Effector memory CD4-positive, alpha-beta T cell (primary cell): Measurements from ENCODE around the gene SLC9A3.

Source experiments
- DNase-seq, 3 donors: peaks; one replicate each; pipeline ENCODE4 v3.0.0-alpha.2; 2020
- H3K27ac ChIP-seq: 2 replicates; pipeline ENCODE4 v1.7.0; 2013; ENCODE audit warnings: mild to moderate bottlenecking, low read length, moderate library complexity; ENCODE audit not compliant: insufficient read depth, poor library complexity, severe bottlenecking
- H3K27me3 ChIP-seq: replicated peaks from 2 replicates; pipeline ENCODE4 v1.7.0; 2013; ENCODE audit warnings: mild to moderate bottlenecking, low read length; ENCODE audit not compliant: insufficient read depth, control insufficient read depth, poor library complexity, severe bottlenecking
- H3K36me3 ChIP-seq: 2 replicates; pipeline ENCODE4 v1.7.0; 2013; ENCODE audit warnings: mild to moderate bottlenecking, low read length, moderate library complexity; ENCODE audit not compliant: control insufficient read depth, insufficient read depth
- H3K4me1 ChIP-seq: 2 replicates; pipeline ENCODE4 v1.7.0; 2013; ENCODE audit warnings: low read length, mild to moderate bottlenecking; ENCODE audit not compliant: control insufficient read depth, insufficient read depth, poor library complexity, severe bottlenecking
- H3K4me3 ChIP-seq: 2 replicates; pipeline ENCODE4 v1.7.0; 2013; ENCODE audit warnings: low read length, low read depth, mild to moderate bottlenecking; ENCODE audit not compliant: insufficient read depth, poor library complexity, severe bottlenecking
- H3K9me3 ChIP-seq: 2 replicates; pipeline ENCODE4 v1.7.0; 2013; ENCODE audit warnings: mild to moderate bottlenecking, low read length, moderate library complexity; ENCODE audit not compliant: control insufficient read depth

SLC9A3 gene

DNA sequence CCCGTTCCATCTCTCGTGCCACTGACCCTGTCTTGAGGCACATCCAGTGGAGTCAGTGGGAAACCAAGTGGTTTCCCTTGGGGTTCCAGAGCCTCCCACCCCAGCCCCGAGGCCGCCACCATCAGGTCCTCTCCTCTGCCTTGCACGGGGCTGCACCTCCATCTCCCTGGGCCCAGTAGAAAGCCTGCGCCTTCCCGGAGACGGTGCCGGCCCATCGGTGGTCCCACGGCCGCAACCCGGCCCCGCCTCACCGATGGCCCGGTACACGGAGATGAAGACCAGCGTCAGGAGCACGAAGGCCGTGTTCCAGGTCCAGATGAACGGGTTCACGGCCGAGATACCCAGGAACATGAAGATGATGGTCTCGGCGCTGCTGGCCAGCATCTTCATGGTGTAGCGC, 41.2 kb downstream of the SLC9A3 start:
- H3K9me3 ChIP-seq, result no peaks in the 10 kb centered on the region
- peaks cover 3% of the 10 kb centered on the region for H3K27me3 ChIP-seq
- no peak for DNase-seq
- H3K4me3 ChIP-seq, result no peak overlapping the region
- peaks cover 4% of the 10 kb centered on the region for H3K4me1 ChIP-seq
- no peak overlapping the region for H3K27ac ChIP-seq
- no peaks in the 10 kb centered on the region for H3K36me3 ChIP-seq

DNA sequence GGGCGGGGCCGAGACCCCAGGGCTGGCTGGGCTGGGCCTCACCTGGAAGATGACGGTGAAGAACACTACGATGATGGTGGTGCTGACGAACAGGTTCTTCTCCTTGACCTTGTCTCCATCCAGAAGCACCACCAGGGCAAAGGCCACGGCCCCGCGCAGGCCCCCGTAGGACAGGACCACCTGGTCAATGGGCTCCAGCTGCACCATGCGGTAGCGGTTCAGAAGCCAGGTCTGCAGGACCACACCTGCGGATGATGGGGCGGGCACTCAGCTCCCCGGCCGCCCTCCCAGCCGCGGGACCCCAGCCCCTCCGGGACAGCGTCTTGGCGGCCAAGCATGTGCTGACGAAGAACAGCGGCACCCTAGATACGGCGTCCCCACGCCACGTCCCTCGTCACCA, 41.7 kb downstream of the SLC9A3 start:
- Histone ChIP-seq H3K27ac (no peak overlapping the region), H3K4me3 (no peak overlapping the region), H3K36me3 (no peaks in the 10 kb centered on the region), H3K9me3 (no peaks in the 10 kb centered on the region), H3K27me3 (peaks cover 3% of the 10 kb centered on the region), H3K4me1 (peaks cover 4% of the 10 kb centered on the region)
- no peak for DNase-seq

DNA sequence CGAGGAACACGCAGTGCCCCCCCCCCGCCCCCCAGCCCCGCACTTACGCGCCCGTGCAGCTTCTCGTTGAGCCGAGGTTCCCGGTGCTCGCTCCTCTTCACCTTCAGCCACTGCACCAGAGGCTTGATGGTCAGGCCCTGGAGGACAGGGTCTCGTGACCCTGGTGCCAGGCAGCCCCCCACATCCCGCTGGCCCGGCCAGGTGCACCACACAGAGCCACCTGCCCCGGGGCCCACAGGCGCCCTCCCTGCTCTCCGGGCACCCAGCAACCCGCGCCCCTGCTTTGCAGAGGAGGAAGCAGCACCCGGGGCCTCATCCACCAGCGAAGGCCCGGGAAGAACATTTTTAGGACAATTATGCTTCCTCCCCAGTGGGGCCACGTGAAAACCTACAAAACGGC, 42.2 kb downstream of the SLC9A3 start:
- Histone ChIP-seq H3K4me3 (no peak overlapping the region), H3K27me3 (peaks cover 3% of the 10 kb centered on the region), H3K9me3 (no peaks in the 10 kb centered on the region), H3K36me3 (no peaks in the 10 kb centered on the region), H3K4me1 (peaks cover 4% of the 10 kb centered on the region), H3K27ac (no peak overlapping the region)
- DNase-seq, result no peak

DNA sequence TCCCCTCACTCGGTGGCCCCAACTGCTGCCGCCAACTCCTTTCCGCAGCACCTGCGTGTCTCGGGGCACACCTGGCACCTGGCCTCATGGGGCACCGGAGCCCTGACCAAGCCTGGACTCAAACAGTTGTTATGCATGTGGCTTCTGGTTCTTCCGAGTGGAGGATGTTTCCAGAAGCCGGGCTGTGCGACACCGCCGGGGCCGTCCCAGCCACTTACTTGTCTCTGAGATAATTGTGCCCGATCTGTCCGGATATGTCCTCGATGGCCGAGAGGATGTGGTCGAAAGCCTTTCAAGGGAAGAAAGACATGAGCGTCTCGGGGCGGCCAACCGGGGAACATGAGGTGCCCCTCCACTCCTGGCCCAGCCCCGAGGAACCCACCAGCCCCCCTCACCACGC, 42.9 kb downstream of the SLC9A3 start:
- Histone ChIP-seq H3K36me3 (no peaks in the 10 kb centered on the region), H3K4me1 (peaks cover 4% of the 10 kb centered on the region), H3K27ac (no peak overlapping the region), H3K9me3 (no peaks in the 10 kb centered on the region), H3K27me3 (peaks cover 3% of the 10 kb centered on the region), H3K4me3 (no peak overlapping the region)
- DNase-seq, result no peak

DNA sequence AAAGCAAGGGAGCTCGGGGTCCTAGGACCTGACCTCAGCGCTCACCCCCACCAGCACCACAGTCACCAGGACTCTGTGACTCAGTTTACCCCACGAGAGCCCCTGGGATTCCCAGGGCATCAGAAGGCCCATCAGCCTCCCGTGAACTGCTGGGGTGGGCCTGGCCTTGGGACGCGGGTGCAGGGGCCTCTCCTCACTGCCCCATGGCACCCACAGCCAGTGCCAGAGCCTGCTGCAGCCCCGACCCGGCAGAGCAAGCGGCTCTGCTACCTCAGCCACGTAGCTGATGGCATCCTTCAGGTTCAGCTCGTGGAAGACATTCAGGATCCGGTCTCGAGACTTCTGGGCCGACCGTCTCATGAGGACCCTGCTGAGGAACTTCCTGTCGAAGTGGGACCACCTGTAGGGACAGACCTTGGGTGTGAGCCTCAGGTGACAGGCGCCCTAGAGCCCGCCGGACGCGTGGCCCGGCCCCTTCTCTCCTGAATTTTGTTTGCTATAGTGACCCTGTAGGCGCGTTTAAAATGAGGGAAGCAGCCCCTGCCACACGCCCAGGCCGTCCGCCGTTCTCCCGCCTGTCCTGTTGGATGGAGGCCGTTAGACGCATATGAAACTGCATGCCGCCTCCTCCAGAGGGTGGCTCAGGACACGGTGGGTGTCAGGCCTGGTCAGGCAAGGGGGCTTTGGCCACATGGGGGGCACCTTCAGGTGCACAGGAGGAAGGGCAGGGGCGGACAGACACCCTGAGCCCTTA, 44.5 kb downstream of the SLC9A3 start:
- Histone ChIP-seq H3K36me3 (no peaks in the 10 kb centered on the region), H3K27ac (no peak overlapping the region), H3K4me3 (no peak overlapping the region), H3K9me3 (no peaks in the 10 kb centered on the region), H3K4me1 (peaks cover 5% of the 10 kb centered on the region), H3K27me3 (peaks cover 3% of the 10 kb centered on the region)
- DNase-seq, result no peak

DNA sequence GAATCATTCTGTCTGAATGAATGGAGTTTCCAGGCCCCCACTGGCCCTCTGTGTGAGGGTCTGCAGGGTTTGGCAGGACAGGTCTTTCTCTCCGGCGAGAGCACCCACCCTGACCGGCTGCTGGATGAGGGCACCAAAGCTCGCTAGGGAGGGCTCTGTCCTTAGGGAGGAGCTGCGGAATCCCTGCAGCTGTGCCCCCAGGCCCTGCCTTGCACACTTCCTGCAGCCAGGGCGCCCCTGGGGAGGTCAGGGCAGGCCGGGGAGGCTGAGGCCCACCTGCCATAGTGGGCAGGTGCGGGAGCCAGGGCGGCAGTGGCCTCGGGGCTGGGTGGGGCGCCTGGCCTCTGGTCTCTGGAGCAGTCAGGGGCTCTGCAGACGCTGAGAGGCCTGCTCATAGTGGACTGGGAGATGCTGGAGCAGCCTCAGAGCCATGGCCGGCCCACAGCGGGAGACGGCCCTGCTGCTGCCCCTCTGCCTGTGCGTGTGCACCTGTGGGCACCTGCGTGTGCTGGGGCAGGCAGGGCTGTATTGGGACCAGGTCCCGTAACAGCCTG, 45.2 kb downstream of the SLC9A3 start:
- no peaks in the 10 kb centered on the region for H3K9me3 ChIP-seq
- no peak overlapping the region for H3K4me3 ChIP-seq

DNA sequence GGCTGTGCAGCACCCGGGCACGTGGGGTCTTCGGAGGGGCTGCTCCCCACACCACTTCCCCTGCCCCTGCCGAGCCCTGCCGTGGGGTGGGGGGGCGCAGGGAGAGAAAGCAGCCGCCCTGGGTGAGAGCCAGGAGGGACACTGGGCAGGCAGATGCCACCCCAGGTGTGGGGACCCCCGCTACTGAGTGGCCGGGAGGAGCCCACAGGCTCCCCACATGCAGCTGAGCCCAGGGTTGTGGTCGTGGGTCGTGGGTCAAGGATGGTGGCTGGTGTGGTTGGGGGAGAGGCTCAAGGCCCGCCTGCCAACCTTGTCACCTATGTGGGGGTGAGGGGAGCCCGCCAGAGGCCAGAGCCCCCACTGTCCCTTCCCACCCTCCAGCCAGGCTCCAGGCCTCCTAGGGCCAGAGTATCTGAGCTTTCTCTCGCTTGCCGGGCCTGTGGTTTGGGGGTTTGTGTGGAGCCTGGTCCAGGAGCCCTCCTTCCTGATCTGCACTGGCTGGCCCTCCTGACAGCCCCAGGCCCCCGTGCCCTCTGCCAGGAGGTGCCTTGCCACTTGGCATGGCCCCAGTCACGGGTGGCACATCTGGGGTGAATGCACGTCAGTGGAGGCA, 45.8 kb downstream of the SLC9A3 start:
- no peaks in the 10 kb centered on the region for H3K36me3 ChIP-seq
- peaks cover 9% of the 10 kb centered on the region for H3K4me1 ChIP-seq
- no peak overlapping the region for H3K27ac ChIP-seq
- no peaks in the 10 kb centered on the region for H3K9me3 ChIP-seq
- DNase-seq, result no peak
- H3K27me3 ChIP-seq, result peaks cover 3% of the 10 kb centered on the region
- H3K4me3 ChIP-seq, result no peak overlapping the region

More for the DNA sequence above, 45.2 kb downstream of the SLC9A3 start:
- no peak overlapping the region for H3K27ac ChIP-seq
- DNase-seq, result no peak
- H3K36me3 ChIP-seq, result no peaks in the 10 kb centered on the region
- H3K27me3 ChIP-seq, result peaks cover 3% of the 10 kb centered on the region
- H3K4me1 ChIP-seq, result peaks cover 6% of the 10 kb centered on the region

DNA sequence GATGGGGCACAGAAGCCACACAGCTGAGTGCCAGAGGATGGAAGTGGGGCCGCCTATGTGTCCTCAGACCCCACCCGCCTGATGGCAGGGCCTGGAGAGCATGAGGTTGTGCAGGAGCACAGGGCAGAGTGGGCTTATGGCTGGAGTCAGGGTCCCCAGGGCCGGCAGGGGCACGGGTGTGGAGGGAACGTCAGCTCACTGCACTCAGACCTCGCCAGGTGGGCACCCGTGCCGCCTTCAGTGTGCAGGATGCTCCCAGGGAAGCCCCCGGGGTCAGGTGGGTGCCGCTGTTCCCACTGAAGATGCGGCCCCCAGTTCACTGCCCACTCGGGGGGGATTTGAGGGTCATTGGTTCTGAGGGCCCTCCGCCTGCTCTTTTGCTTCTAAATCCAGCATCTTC, 46.4 kb downstream of the SLC9A3 start:
- H3K4me3 ChIP-seq, result no peak overlapping the region
- H3K27ac ChIP-seq, result no peak overlapping the region
- H3K27me3 ChIP-seq, result peaks cover 3% of the 10 kb centered on the region
- H3K9me3 ChIP-seq, result no peaks in the 10 kb centered on the region
- H3K36me3 ChIP-seq, result no peaks in the 10 kb centered on the region
- peaks cover 9% of the 10 kb centered on the region for H3K4me1 ChIP-seq
- DNase-seq, result no peak

DNA sequence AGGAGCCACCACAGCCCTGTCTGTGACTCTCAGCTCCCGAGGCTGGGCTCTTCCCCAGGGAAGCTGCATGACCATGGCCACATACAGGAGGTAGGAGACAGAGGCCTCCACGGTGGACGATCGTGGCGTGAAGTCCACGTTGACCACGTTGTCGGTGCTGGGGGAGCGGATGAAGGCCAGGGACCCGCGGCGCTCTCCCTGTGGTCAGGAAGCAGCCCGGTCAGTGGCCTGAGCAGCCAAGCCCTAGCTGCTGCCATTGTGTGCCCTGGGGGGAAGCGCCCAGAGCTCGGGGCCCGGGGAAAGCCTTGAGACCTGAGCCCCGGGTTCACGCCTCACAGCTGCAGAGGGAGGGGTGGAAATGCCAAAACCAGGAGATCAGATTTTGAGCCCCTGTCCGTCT, 47.0 kb downstream of the SLC9A3 start:
- Histone ChIP-seq H3K27me3 (peaks cover 3% of the 10 kb centered on the region), H3K36me3 (no peaks in the 10 kb centered on the region), H3K9me3 (no peaks in the 10 kb centered on the region), H3K27ac (no peak overlapping the region), H3K4me1 (peaks cover 12% of the 10 kb centered on the region), H3K4me3 (no peak overlapping the region)
- DNase-seq, result no peak

DNA sequence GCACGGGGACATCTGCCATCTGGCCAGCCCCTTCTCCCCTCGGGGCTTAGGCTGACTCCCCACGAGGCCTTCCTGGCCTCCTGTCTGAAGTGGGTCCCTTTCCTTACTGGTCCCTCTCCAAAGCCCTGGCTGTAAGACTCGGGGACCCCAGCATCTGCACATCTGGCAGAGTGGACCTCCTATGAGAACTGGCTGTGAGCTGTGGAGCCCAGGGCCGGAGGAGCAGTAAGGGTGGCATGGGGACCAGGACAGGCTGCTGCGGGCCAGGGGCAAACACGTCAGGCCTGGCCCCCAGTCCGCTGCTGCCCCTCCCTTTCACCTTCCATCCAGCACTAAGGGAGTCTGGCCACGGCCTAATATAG, 47.5 kb downstream of the SLC9A3 start:
- Histone ChIP-seq H3K4me1 (peaks cover 16% of the 10 kb centered on the region), H3K9me3 (no peaks in the 10 kb centered on the region), H3K27me3 (no peaks in the 10 kb centered on the region), H3K27ac (no peak overlapping the region), H3K4me3 (no peak overlapping the region), H3K36me3 (no peaks in the 10 kb centered on the region)
- no peak for DNase-seq
